Measurements from ENCODE around the gene OR4K17. TPM values are rescaled to one million over a fixed set of nuclear protein-coding genes. Genes with fewer than 3 reads are reported as not detected.
"Not testable (repeated sequence)": the region's sequence is repeated elsewhere in the genome, so short reads cannot be mapped to it uniquely, and the experiment has no call there.

Gene OR4K17
- total RNA-seq, 2 experiments from 2014 or later = not detected

- no TSS peak for BruUV-seq (replicated peaks)
- H3K9me3 ChIP-seq (ENCODE audit: low read length) = no peaks in the 10 kb centered on the region
- H3K79me2 ChIP-seq (ENCODE audit: insufficient read depth, low read depth, low read length) = no peaks in the 10 kb centered on the region
- no peaks in the 10 kb centered on the region for H4K20me1 ChIP-seq (ENCODE audit: insufficient read depth, low read length)
- no peaks in the 10 kb centered on the region for H3K4me1 ChIP-seq (ENCODE audit: insufficient read depth, low read length, poor library complexity, severe bottlenecking)
- H3K27ac ChIP-seq (ENCODE audit: low read depth, low read length, poor library complexity, severe bottlenecking) = no peak overlapping the region
- TF ChIP-seq CTCF (conservative IDR thresholded peaks at IDR 0.05; ENCODE audit: low read length) (no peak), EZH2phosphoT487 (IDR thresholded peaks at IDR 0.05; ENCODE audit: borderline replicate concordance, low read depth, low read length) (no peak)
- ChIA-PET CTCF (ENCODE audit: unreplicated experiment) (no interaction called here), POLR2A (no interaction called here)
- no peaks in the 10 kb centered on the region for H3K9me2 ChIP-seq (ENCODE audit: insufficient read depth, low read length)
- intact Hi-C loops (cut with micrococcal nuclease; ENCODE audit: unreplicated experiment) = no loop called here
- H3K4me2 ChIP-seq (ENCODE audit: low read length) = no peak overlapping the region
- no peaks in the 10 kb centered on the region for H3K36me3 ChIP-seq (ENCODE audit: insufficient read depth, low read length)
- no peak overlapping the region for H3K4me3 ChIP-seq (ENCODE audit: low read depth, low read length, poor library complexity, severe bottlenecking)
- no peak for DNase-seq (ENCODE audit: low spot score)
- H2AFZ ChIP-seq (ENCODE audit: low read length) = no peak overlapping the region
Measured at GRCh38 chr14:20164462-20164861, 53.9 kb downstream of the OR4K17 start.

GRCh38 chr14:20167091-20167490 lies 56.6 kb downstream of the OR4K17 start:
- no peaks in the 10 kb centered on the region for H3K4me1 ChIP-seq (ENCODE audit: insufficient read depth, low read length, poor library complexity, severe bottlenecking)
- H3K9me3 ChIP-seq (ENCODE audit: low read length) = no peaks in the 10 kb centered on the region
- BruUV-seq (replicated peaks) = no TSS peak
- no peaks in the 10 kb centered on the region for H3K36me3 ChIP-seq (ENCODE audit: insufficient read depth, low read length)
- POLR2A ChIA-PET = no interaction called here
- no peak overlapping the region for H3K27ac ChIP-seq (ENCODE audit: low read depth, low read length, poor library complexity, severe bottlenecking)
- H3K79me2 ChIP-seq (ENCODE audit: insufficient read depth, low read depth, low read length) = no peaks in the 10 kb centered on the region
- TF ChIP-seq CTCF (conservative IDR thresholded peaks at IDR 0.05; ENCODE audit: low read length) (no peak), EZH2phosphoT487 (IDR thresholded peaks at IDR 0.05; ENCODE audit: borderline replicate concordance, low read depth, low read length) (no peak)
- intact Hi-C loops (cut with micrococcal nuclease; ENCODE audit: unreplicated experiment) = no loop called here
- no peaks in the 10 kb centered on the region for H4K20me1 ChIP-seq (ENCODE audit: insufficient read depth, low read length)
- no peak overlapping the region for H3K4me2 ChIP-seq (ENCODE audit: low read length)
- CTCF ChIA-PET (ENCODE audit: unreplicated experiment) = no interaction called here
- H3K9me2 ChIP-seq (ENCODE audit: insufficient read depth, low read length) = no peaks in the 10 kb centered on the region
- no peak for DNase-seq (ENCODE audit: low spot score)
- no peak overlapping the region for H3K4me3 ChIP-seq (ENCODE audit: low read depth, low read length, poor library complexity, severe bottlenecking)
- no peak overlapping the region for H2AFZ ChIP-seq (ENCODE audit: low read length)

DNA sequence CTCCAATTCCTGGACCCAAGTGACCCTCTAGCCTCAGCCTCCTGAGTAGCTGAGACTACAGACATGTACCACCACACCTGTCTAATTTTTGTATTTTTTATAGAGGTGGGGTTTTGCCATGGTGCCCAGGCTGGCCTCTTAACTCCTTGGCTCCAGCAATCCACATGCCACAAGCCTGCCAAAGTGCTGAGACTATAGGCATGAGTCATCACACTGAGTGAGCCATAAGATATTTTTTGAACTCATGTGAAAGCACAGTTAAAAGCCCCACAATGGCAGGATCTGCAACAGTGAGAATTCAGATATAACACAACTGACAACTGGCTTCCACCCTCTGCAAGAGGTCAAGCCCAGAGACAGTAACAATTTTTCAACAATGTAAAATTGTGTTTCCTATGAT lies 59.3 kb downstream of the OR4K17 start:
- H4K20me1 ChIP-seq (ENCODE audit: insufficient read depth, low read length); DNase-seq (ENCODE audit: low spot score); intact Hi-C loops (cut with micrococcal nuclease; ENCODE audit: unreplicated experiment); H3K27ac ChIP-seq (ENCODE audit: low read depth, low read length, poor library complexity, severe bottlenecking); CTCF ChIA-PET (ENCODE audit: unreplicated experiment); H3K4me2 ChIP-seq (ENCODE audit: low read length); H3K9me2 ChIP-seq (ENCODE audit: insufficient read depth, low read length); H3K36me3 ChIP-seq (ENCODE audit: insufficient read depth, low read length); H3K4me3 ChIP-seq (ENCODE audit: low read depth, low read length, poor library complexity, severe bottlenecking); H3K79me2 ChIP-seq (ENCODE audit: insufficient read depth, low read depth, low read length); H3K9me3 ChIP-seq (ENCODE audit: low read length); POLR2A ChIA-PET; BruUV-seq (replicated peaks); H3K4me1 ChIP-seq (ENCODE audit: insufficient read depth, low read length, poor library complexity, severe bottlenecking); H2AFZ ChIP-seq (ENCODE audit: low read length): not testable (repeated sequence)

Small RNA genes within 50 kb of the gene (small RNA-seq; reads per million reads assigned to genes)
- not detected for gene RNA5SP380

Other genes starting within 250 kb of the OR4K17 start
- not detected in 2 replicates for gene OR4K2, start 235.6 kb upstream of the OR4K17 start, total RNA-seq (2014; rRNA removed; shearing (Covaris generic))
- gene OR4K2, start 235.6 kb upstream of the OR4K17 start, total RNA-seq (2022) = not detected in 2 replicates
- gene OR4K5, start 190.1 kb upstream of the OR4K17 start, total RNA-seq (2014; rRNA removed; shearing (Covaris generic)) = not detected in 2 replicates
- not detected in 2 replicates for gene OR4K5, start 190.1 kb upstream of the OR4K17 start, total RNA-seq (2022)
- gene OR4K1, start 179.8 kb upstream of the OR4K17 start, total RNA-seq (2014; rRNA removed; shearing (Covaris generic)) = 0.38 TPM in 1 of 2 replicates, not detected in the other
- not detected in 2 replicates for gene OR4K1, start 179.8 kb upstream of the OR4K17 start, total RNA-seq (2022)
- not detected in 2 replicates for gene OR4K15, start 135.1 kb upstream of the OR4K17 start, total RNA-seq (2014; rRNA removed; shearing (Covaris generic))
- gene OR4K15, start 135.1 kb upstream of the OR4K17 start, total RNA-seq (2022) = not detected in 2 replicates
- gene OR4Q2, start 108.6 kb upstream of the OR4K17 start, total RNA-seq (2014; rRNA removed; shearing (Covaris generic)) = not detected in 2 replicates
- not detected in 2 replicates for gene OR4Q2, start 108.6 kb upstream of the OR4K17 start, total RNA-seq (2022)
- not detected in 2 replicates for gene OR4K14, start 91.4 kb upstream of the OR4K17 start, total RNA-seq (2014; rRNA removed; shearing (Covaris generic))
- gene OR4K14, start 91.4 kb upstream of the OR4K17 start, total RNA-seq (2022) = not detected in 2 replicates
- gene OR4K13, start 74.7 kb upstream of the OR4K17 start, total RNA-seq (2014; rRNA removed; shearing (Covaris generic)) = not detected in 2 replicates
- gene OR4K13, start 74.7 kb upstream of the OR4K17 start, total RNA-seq (2022) = not detected in 2 replicates
- not detected in 2 replicates for gene OR4L1, start 50.7 kb upstream of the OR4K17 start, total RNA-seq (2014; rRNA removed; shearing (Covaris generic))
- gene OR4L1, start 50.7 kb upstream of the OR4K17 start, total RNA-seq (2022) = not detected in 2 replicates
- not detected in 2 replicates for gene OR4N5, start 28.1 kb downstream of the OR4K17 start, total RNA-seq (2014; rRNA removed; shearing (Covaris generic))
- not detected in 2 replicates for gene OR4N5, start 28.1 kb downstream of the OR4K17 start, total RNA-seq (2022)
- gene OR11G2, start 80.2 kb downstream of the OR4K17 start, total RNA-seq (2014; rRNA removed; shearing (Covaris generic)) = not detected in 2 replicates
- gene OR11G2, start 80.2 kb downstream of the OR4K17 start, total RNA-seq (2022) = not detected in 2 replicates
- not detected in 2 replicates for gene OR11H6, start 113.0 kb downstream of the OR4K17 start, total RNA-seq (2014; rRNA removed; shearing (Covaris generic))
- gene OR11H6, start 113.0 kb downstream of the OR4K17 start, total RNA-seq (2022) = not detected in 2 replicates
- gene OR11H7, start 118.2 kb downstream of the OR4K17 start, total RNA-seq (2014; rRNA removed; shearing (Covaris generic)) = not detected in 2 replicates
- gene OR11H7, start 118.2 kb downstream of the OR4K17 start, total RNA-seq (2022) = not detected in 2 replicates
- not detected in 2 replicates for gene OR11H4, start 128.5 kb downstream of the OR4K17 start, total RNA-seq (2014; rRNA removed; shearing (Covaris generic))
- gene OR11H4, start 128.5 kb downstream of the OR4K17 start, total RNA-seq (2022) = not detected in 2 replicates
- 14.9 and 17.9 TPM in 2 replicates for gene TTC5, start 195.2 kb downstream of the OR4K17 start, total RNA-seq (2014; rRNA removed; shearing (Covaris generic))
- gene TTC5, start 195.2 kb downstream of the OR4K17 start, total RNA-seq (2022) = 20.3 and 21.0 TPM in 2 replicates
- 56.6 and 58.5 TPM in 2 replicates for gene CCNB1IP1, start 222.5 kb downstream of the OR4K17 start, total RNA-seq (2014; rRNA removed; shearing (Covaris generic))
- gene CCNB1IP1, start 222.5 kb downstream of the OR4K17 start, total RNA-seq (2022) = 46.5 and 51.3 TPM in 2 replicates
- gene PARP2, start 232.9 kb downstream of the OR4K17 start, total RNA-seq (2014; rRNA removed; shearing (Covaris generic)) = 44.4 and 45.3 TPM in 2 replicates
- 55.4 and 59.1 TPM in 2 replicates for gene PARP2, start 232.9 kb downstream of the OR4K17 start, total RNA-seq (2022)

Measured in OCI-LY7 (cell line).